ENCODE measurements around the gene NEDD4L.

GRCh38 chr18:58144671-58145285 lies 100.8 kb downstream of the NEDD4L start:
- TF ChIP-seq CTCF (IDR thresholded peaks at IDR 0.05) (no peak), POLR2AphosphoS5 (IDR thresholded peaks at IDR 0.05; ENCODE audit: low read depth, low read length) (no peak), SIN3A (IDR thresholded peaks at IDR 0.05; ENCODE audit: borderline replicate concordance, insufficient read depth, low read depth, low read length) (no peak)
